ENCODE data around the gene PCDHB7. TPM values are rescaled to one million over a fixed set of nuclear protein-coding genes. Genes with fewer than 3 reads are reported as not detected.
"Not testable (repeated sequence)": the region's sequence is repeated elsewhere in the genome, so short reads cannot be mapped to it uniquely, and the experiment has no call there.

Gene PCDHB7
- total RNA-seq, 2 donors from 2014 or later: 4.2 to 7.1 TPM

DNA sequence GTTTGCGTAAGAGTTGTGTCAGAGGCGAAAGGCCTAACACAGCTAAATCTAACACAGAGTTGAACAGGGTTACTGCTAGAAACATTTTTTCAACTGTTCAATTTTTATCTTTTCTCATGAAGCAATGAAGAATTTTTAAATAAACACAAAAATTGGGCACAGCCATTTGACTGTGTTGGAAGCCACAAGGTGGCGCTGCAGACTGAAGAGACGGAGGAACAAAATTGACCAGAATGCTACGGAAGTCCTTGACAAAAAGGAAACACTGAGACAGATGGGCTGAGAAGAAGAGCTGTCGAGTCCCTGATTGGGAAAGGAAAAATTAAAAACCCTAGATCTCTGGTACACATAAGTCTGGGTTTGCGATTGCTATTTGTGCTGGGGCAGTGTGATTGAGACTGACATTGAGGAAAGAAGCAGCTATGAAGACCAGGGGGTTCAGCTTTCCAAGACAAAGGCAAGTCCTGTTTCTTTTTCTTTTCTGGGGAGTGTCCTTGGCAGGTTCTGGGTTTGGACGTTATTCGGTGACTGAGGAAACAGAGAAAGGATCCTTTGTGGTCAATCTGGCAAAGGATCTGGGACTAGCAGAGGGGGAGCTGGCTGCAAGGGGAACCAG is 14.6 kb downstream of the PCDHB7 start, which contains the start of gene PCDHB9:
Gene PCDHB9, plus strand, starts transcription at position 265 of the 616 bp plus-strand sequence. Its CDS starts 158 bp downstream, at position 423.
- DNase-seq (ENCODE audit: low spot score) (no peak), ATAC-seq (ENCODE audit: insufficient number of reproducible peaks, low FRiP score, low read depth) (no peak)
- H3K27me3 ChIP-seq (replicated peaks; ENCODE audit: insufficient read depth): no peaks in the 10 kb centered on the region
- TF ChIP-seq, protein P1, sequence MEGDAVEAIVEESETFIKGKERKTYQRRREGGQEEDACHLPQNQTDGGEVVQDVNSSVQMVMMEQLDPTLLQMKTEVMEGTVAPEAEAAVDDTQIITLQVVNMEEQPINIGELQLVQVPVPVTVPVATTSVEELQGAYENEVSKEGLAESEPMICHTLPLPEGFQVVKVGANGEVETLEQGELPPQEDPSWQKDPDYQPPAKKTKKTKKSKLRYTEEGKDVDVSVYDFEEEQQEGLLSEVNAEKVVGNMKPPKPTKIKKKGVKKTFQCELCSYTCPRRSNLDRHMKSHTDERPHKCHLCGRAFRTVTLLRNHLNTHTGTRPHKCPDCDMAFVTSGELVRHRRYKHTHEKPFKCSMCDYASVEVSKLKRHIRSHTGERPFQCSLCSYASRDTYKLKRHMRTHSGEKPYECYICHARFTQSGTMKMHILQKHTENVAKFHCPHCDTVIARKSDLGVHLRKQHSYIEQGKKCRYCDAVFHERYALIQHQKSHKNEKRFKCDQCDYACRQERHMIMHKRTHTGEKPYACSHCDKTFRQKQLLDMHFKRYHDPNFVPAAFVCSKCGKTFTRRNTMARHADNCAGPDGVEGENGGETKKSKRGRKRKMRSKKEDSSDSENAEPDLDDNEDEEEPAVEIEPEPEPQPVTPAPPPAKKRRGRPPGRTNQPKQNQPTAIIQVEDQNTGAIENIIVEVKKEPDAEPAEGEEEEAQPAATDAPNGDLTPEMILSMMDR (IDR thresholded peaks at IDR 0.05): no peak
- no peak within 1 kb of the TSS for H3K27ac ChIP-seq
- H3K4me1 ChIP-seq (ENCODE audit: control insufficient read depth in 1 of 2, low read depth in 2 of 2): no peaks in the 10 kb centered on the region
- no peaks in the 10 kb centered on the region for H3K36me3 ChIP-seq
- H3K9me3 ChIP-seq: peaks cover 68% of the 10 kb centered on the region
- H3K4me3 ChIP-seq: no peak within 1 kb of the TSS

DNA sequence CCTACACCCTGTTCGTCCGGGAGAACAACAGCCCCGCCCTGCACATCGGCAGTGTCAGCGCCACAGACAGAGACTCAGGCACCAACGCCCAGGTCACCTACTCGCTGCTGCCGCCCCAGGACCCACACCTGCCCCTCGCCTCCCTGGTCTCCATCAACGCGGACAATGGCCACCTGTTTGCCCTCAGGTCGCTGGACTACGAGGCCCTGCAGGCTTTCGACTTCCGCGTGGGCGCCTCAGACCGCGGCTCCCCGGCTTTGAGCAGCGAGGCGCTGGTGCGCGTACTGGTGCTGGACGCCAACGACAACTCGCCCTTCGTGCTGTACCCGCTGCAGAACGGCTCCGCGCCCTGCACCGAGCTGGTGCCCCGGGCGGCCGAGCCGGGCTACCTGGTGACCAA is 16.2 kb downstream of the PCDHB7 start:
- not testable (repeated sequence) for DNase-seq (ENCODE audit: low spot score); H3K4me3 ChIP-seq; H3K27me3 ChIP-seq (replicated peaks; ENCODE audit: insufficient read depth); H3K27ac ChIP-seq; H3K36me3 ChIP-seq; ATAC-seq (ENCODE audit: insufficient number of reproducible peaks, low FRiP score, low read depth); H3K4me1 ChIP-seq (ENCODE audit: control insufficient read depth in 1 of 2, low read depth in 2 of 2)
- peaks cover 65% of the 10 kb centered on the region for H3K9me3 ChIP-seq

DNA sequence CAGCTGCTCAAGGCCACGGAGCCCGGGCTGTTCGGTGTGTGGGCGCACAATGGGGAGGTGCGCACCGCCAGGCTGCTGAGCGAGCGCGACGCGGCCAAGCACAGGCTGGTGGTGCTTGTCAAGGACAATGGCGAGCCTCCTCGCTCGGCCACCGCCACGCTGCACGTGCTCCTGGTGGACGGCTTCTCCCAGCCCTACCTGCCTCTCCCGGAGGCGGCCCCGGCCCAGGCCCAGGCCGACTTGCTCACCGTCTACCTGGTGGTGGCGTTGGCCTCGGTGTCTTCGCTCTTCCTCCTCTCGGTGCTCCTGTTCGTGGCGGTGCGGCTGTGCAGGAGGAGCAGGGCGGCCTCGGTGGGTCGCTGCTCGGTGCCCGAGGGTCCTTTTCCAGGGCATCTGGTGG is 16.7 kb downstream of the PCDHB7 start:
- not testable (repeated sequence) for H3K4me1 ChIP-seq (ENCODE audit: control insufficient read depth in 1 of 2, low read depth in 2 of 2); DNase-seq (ENCODE audit: low spot score); H3K36me3 ChIP-seq; ATAC-seq (ENCODE audit: insufficient number of reproducible peaks, low FRiP score, low read depth); H3K27me3 ChIP-seq (replicated peaks; ENCODE audit: insufficient read depth); H3K27ac ChIP-seq; H3K4me3 ChIP-seq
- H3K9me3 ChIP-seq: peaks cover 64% of the 10 kb centered on the region

DNA sequence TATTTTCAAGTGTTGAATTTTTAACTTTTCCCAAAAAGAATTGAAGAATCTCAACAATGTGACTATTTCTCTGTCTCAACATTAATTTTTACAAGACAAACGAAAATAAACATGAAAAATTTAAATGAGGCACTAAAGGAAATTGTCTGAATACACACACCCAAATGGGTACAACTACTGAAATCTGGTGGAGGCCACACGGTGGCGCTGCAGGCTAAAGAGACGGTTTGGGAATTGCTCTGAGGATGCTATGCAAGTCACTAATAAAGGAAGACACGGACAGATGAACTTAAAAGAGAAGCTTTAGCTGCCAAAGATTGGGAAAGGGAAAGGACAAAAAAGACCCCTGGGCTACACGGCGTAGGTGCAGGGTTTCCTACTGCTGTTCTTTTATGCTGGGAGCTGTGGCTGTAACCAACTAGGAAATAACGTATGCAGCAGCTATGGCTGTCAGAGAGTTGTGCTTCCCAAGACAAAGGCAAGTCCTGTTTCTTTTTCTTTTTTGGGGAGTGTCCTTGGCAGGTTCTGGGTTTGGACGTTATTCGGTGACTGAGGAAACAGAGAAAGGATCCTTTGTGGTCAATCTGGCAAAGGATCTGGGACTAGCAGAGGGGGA is 19.8 kb downstream of the PCDHB7 start, which contains the start of gene PCDHB10:
Gene PCDHB10, plus strand, starts transcription at position 244 of the 616 bp plus-strand sequence. Its CDS starts 200 bp downstream, at position 444.
- H3K4me1 ChIP-seq (ENCODE audit: control insufficient read depth in 1 of 2, low read depth in 2 of 2): no peaks in the 10 kb centered on the region
- H3K36me3 ChIP-seq: no peaks in the 10 kb centered on the region
- H3K9me3 ChIP-seq: peaks cover 69% of the 10 kb centered on the region
- TF ChIP-seq, protein P1 (IDR thresholded peaks at IDR 0.05): no peak
- DNase-seq (ENCODE audit: low spot score): no peak
- no peak within 1 kb of the TSS for H3K27ac ChIP-seq
- H3K27me3 ChIP-seq (replicated peaks; ENCODE audit: insufficient read depth): no peaks in the 10 kb centered on the region
- ATAC-seq (ENCODE audit: insufficient number of reproducible peaks, low FRiP score, low read depth): no peak
- H3K4me3 ChIP-seq: peak within 1 kb of the TSS; percentile 38

DNA sequence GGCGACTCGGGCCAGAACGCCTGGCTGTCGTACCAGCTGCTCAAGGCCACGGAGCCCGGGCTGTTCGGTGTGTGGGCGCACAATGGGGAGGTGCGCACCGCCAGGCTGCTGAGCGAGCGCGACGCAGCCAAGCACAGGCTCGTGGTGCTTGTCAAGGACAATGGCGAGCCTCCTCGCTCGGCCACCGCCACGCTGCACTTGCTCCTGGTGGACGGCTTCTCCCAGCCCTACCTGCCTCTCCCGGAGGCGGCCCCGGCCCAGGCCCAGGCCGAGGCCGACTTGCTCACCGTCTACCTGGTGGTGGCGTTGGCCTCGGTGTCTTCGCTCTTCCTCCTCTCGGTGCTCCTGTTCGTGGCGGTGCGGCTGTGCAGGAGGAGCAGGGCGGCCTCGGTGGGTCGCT is 21.9 kb downstream of the PCDHB7 start:
- not testable (repeated sequence) for H3K4me3 ChIP-seq; H3K36me3 ChIP-seq; H3K4me1 ChIP-seq (ENCODE audit: control insufficient read depth in 1 of 2, low read depth in 2 of 2); ATAC-seq (ENCODE audit: insufficient number of reproducible peaks, low FRiP score, low read depth); DNase-seq (ENCODE audit: low spot score); H3K27ac ChIP-seq; H3K27me3 ChIP-seq (replicated peaks; ENCODE audit: insufficient read depth)
- H3K9me3 ChIP-seq: peaks cover 74% of the 10 kb centered on the region

DNA sequence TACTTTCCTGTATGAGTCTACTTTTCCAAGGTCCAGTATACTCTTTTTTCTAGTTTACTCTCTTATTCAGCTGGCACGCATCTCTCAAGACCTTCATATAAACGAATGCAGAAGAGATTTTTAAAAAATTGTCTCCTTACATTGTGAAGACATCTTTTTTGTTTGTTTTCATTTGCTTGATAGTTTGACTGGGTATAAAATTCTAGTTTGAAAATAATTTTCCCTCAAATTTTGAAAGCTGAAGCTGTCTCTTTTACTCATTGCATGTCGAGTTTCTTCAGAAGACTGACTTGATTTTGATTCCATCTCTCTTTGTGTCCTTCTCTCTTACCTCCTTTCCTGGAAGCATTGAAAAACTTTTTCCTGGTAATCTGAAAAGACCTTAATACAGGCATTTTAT is 23.9 kb downstream of the PCDHB7 start:
- H3K9me3 ChIP-seq: peaks cover 77% of the 10 kb centered on the region
- H3K4me3 ChIP-seq: no peak overlapping the region
- H3K27me3 ChIP-seq (replicated peaks; ENCODE audit: insufficient read depth): no peaks in the 10 kb centered on the region
- H3K27ac ChIP-seq: no peak overlapping the region
- H3K36me3 ChIP-seq: no peaks in the 10 kb centered on the region
- H3K4me1 ChIP-seq (ENCODE audit: control insufficient read depth in 1 of 2, low read depth in 2 of 2): no peaks in the 10 kb centered on the region
- no peak for ATAC-seq (ENCODE audit: insufficient number of reproducible peaks, low FRiP score, low read depth)
- DNase-seq (ENCODE audit: low spot score): no peak
- TF ChIP-seq, protein P1 (IDR thresholded peaks at IDR 0.05): no peak
